IPS DF 4.7 (cell line): ENCODE results near the gene GBF1.

Experiments used
- DNase-seq: peaks from one replicate; pipeline ENCODE4 v3.0.0-alpha.2; 2013; ENCODE audit warnings: low spot score; ENCODE audit errors: extremely low read depth

The GBF1 gene

GRCh38 chr10:102408131-102408727 lies 162.9 kb downstream of the GBF1 start:
- DNase-seq: no peak

GRCh38 chr10:102408728-102409603 lies 163.6 kb downstream of the GBF1 start:
- DNase-seq: no peak

GRCh38 chr10:102409604-102410428 lies 164.5 kb downstream of the GBF1 start:
- no peak for DNase-seq

GRCh38 chr10:102410429-102411073 lies 165.2 kb downstream of the GBF1 start:
- DNase-seq: no peak

GRCh38 chr10:102411341-102412255 lies 166.3 kb downstream of the GBF1 start:
- no peak for DNase-seq

GRCh38 chr10:102412293-102412692 lies 167.0 kb downstream of the GBF1 start:
- no peak for DNase-seq

- DNase-seq: no peak
These were observed 167.8 kb downstream of the GBF1 start for GRCh38 chr10:102413053-102413705.

GRCh38 chr10:102413806-102414561 lies 168.7 kb downstream of the GBF1 start:
- DNase-seq: no peak

- no peak for DNase-seq
These were observed 169.4 kb downstream of the GBF1 start for GRCh38 chr10:102414749-102415148.

GRCh38 chr10:102416283-102416682 lies 171.0 kb downstream of the GBF1 start:
- no peak for DNase-seq

- DNase-seq: no peak
These were observed 171.4 kb downstream of the GBF1 start for GRCh38 chr10:102416695-102417094.

- no peak for DNase-seq
These were observed 173.4 kb downstream of the GBF1 start, which contains the start of gene PSD for GRCh38 chr10:102418622-102419268. Gene PSD, minus strand, starts transcription at chr10:102418785. Its CDS starts 1,747 bp downstream, at chr10:102417038.

- no peak for DNase-seq
These were observed 174.2 kb downstream of the GBF1 start for GRCh38 chr10:102419269-102420180.

GRCh38 chr10:102420181-102420713 lies 174.9 kb downstream of the GBF1 start:
- no peak for DNase-seq

- no peak for DNase-seq
These were observed 175.6 kb downstream of the GBF1 start, which contains the start of gene FBXL15 for GRCh38 chr10:102420714-102421506. Gene FBXL15, plus strand, starts transcription at chr10:102420836. Its CDS starts 294 bp downstream, at chr10:102421130.

- no peak for DNase-seq
These were observed 176.1 kb downstream of the GBF1 start for GRCh38 chr10:102421507-102421756.
